ENCODE results near the gene SLC25A19. TPM values are rescaled to one million over a fixed set of nuclear protein-coding genes. Genes with fewer than 3 reads are reported as not detected.

The SLC25A19 gene
- total RNA-seq (2014; rRNA removed; shearing (Covaris generic)) (16.3 and 22.4 TPM in 2 replicates), polyA plus RNA-seq (2016; fragmentation: Nextera tagmentation; extraction: Ambion mirVana) (17.9 and 19.4 TPM in 2 replicates)
- long read RNA-seq, partial matches to known transcripts = 1 of 12 reads
- long read RNA-seq, other reads (novel, unspliced or antisense) = 5 of 12 reads

- H3K4me2 ChIP-seq = peak within 1 kb of the TSS; percentile 89
- no peaks in the 10 kb centered on the region for H4K20me1 ChIP-seq (replicated peaks; ENCODE audit: insufficient read depth)
- H3K27me3 Mint-ChIP-seq (ENCODE audit: insufficient read depth, low read depth, poor library complexity) = peaks cover 6% of the 10 kb centered on the region
- peak within 1 kb of the TSS; percentile 97 for H2AFZ ChIP-seq
- H3K4me1 Mint-ChIP-seq = peaks cover 4% of the 10 kb centered on the region
- peaks cover 5% of the 10 kb centered on the region for H3K4me1 ChIP-seq (ENCODE audit: insufficient read depth)
- peaks cover 7% of the 10 kb centered on the region; the same call in 1 of the 2 replicates for H3F3A ChIP-seq (replicated peaks; ENCODE audit: low read depth)
- DNase-seq (ENCODE audit: low spot score) (peak; percentile 99), ATAC-seq (peak; percentile 96)
- H3K79me2 ChIP-seq (replicated peaks; ENCODE audit: insufficient read depth) = peaks cover 6% of the 10 kb centered on the region
- peak within 1 kb of the TSS; percentile 88 for H3K4me3 ChIP-seq
- peaks cover 14% of the 10 kb centered on the region; the same call in 2 of the 3 replicates for H3K36me3 Mint-ChIP-seq (ENCODE audit: low read depth)
- no peaks in the 10 kb centered on the region for H3K9me3 Mint-ChIP-seq
- H3K36me3 ChIP-seq (ENCODE audit: insufficient read depth) = no peaks in the 10 kb centered on the region
- H3K27ac Mint-ChIP-seq = peak within 1 kb of the TSS; percentile 97
- TF ChIP-seq NANOG (IDR thresholded peaks at IDR 0.05; ENCODE audit: borderline replicate concordance) (no peak), EZH2phosphoT487 (IDR thresholded peaks at IDR 0.05; ENCODE audit: unreplicated experiment) (no peak), EZH2 (IDR thresholded peaks at IDR 0.05; ENCODE audit: low read depth, unreplicated experiment) (no peak), CREB1 (CRISPR knock-in tag; IDR thresholded peaks at IDR 0.05; ENCODE audit: low read depth) (peak; percentile 82), ZNF462 (CRISPR knock-in tag; IDR thresholded peaks at IDR 0.05) (no peak), POLR2AphosphoS5 (IDR thresholded peaks at IDR 0.05; ENCODE audit: low read depth) (peak; percentile 90)
- TF ChIP-seq, protein P1, sequence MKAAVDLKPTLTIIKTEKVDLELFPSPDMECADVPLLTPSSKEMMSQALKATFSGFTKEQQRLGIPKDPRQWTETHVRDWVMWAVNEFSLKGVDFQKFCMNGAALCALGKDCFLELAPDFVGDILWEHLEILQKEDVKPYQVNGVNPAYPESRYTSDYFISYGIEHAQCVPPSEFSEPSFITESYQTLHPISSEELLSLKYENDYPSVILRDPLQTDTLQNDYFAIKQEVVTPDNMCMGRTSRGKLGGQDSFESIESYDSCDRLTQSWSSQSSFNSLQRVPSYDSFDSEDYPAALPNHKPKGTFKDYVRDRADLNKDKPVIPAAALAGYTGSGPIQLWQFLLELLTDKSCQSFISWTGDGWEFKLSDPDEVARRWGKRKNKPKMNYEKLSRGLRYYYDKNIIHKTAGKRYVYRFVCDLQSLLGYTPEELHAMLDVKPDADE (IDR thresholded peaks at IDR 0.05) = peak; percentile 99
- TF ChIP-seq, protein P2, sequence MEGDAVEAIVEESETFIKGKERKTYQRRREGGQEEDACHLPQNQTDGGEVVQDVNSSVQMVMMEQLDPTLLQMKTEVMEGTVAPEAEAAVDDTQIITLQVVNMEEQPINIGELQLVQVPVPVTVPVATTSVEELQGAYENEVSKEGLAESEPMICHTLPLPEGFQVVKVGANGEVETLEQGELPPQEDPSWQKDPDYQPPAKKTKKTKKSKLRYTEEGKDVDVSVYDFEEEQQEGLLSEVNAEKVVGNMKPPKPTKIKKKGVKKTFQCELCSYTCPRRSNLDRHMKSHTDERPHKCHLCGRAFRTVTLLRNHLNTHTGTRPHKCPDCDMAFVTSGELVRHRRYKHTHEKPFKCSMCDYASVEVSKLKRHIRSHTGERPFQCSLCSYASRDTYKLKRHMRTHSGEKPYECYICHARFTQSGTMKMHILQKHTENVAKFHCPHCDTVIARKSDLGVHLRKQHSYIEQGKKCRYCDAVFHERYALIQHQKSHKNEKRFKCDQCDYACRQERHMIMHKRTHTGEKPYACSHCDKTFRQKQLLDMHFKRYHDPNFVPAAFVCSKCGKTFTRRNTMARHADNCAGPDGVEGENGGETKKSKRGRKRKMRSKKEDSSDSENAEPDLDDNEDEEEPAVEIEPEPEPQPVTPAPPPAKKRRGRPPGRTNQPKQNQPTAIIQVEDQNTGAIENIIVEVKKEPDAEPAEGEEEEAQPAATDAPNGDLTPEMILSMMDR (conservative IDR thresholded peaks at IDR 0.05; ENCODE audit: low read depth in 2 of 2) = peak; percentile 40 to 73
- no peaks in the 10 kb centered on the region for H3K9me2 ChIP-seq (ENCODE audit: insufficient read depth)
- peak within 1 kb of the TSS; percentile 73 for H3K27ac ChIP-seq (ENCODE audit: low read depth)
- peak within 1 kb of the TSS; percentile 89 for H3K4me3 Mint-ChIP-seq
- H3K27me3 ChIP-seq (ENCODE audit: insufficient read depth) = no peaks in the 10 kb centered on the region
Observed at GRCh38 chr17:75289115-75289831, at the start of gene SLC25A19. SLC25A19 (minus strand) TSS chr17:75289433; CDS start chr17:75286764, 2,669 bp downstream.

Measured in GM23338 (cell line).